ENCODE measurements around the gene CNOT4.

The CNOT4 gene

GRCh38 chr7:135406918-135407317 is 103.0 kb downstream of the CNOT4 start:
- DNase-seq (ENCODE audit: low read depth in 1 of 2, low spot score in 1 of 2), result no peak

- DNase-seq (ENCODE audit: low read depth in 1 of 2, low spot score in 1 of 2), result no peak
Observed at GRCh38 chr7:135405969-135406368, 103.9 kb downstream of the CNOT4 start.

- no peak for DNase-seq (ENCODE audit: low read depth in 1 of 2, low spot score in 1 of 2)
Observed at GRCh38 chr7:135403302-135403701, 106.6 kb downstream of the CNOT4 start.

GRCh38 chr7:135397689-135398088 is 112.2 kb downstream of the CNOT4 start:
- no peak for DNase-seq (ENCODE audit: low read depth in 1 of 2, low spot score in 1 of 2)

GRCh38 chr7:135392701-135393100 is 117.2 kb downstream of the CNOT4 start:
- DNase-seq (ENCODE audit: low read depth in 1 of 2, low spot score in 1 of 2), result no peak

- no peak for DNase-seq (ENCODE audit: low read depth in 1 of 2, low spot score in 1 of 2)
Observed at GRCh38 chr7:135391514-135391913, 118.4 kb downstream of the CNOT4 start.

DNA sequence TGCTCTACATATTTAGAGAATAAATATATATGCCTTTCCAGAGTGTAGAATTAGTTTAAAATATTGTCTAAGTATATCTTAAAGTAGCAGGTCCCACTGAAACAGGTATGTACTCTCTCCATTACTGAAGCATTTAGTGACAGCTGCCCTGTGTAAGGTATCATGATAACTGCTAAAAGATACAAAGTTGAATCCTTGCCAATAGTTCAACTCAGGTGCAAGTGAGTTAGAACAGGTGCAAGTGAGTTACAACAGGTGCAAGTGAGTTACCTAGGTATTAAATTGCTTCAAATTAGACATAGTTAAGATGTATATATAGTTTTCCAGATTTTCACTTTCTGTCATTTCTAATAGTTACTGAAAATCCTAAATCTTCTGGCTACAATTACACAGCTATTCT is 119.1 kb downstream of the CNOT4 start:
- no peak for DNase-seq (ENCODE audit: low read depth in 1 of 2, low spot score in 1 of 2)

GRCh38 chr7:135389971-135390370 is 119.9 kb downstream of the CNOT4 start:
- DNase-seq (ENCODE audit: low read depth in 1 of 2, low spot score in 1 of 2), result no peak

- no peak for DNase-seq (ENCODE audit: low read depth in 1 of 2, low spot score in 1 of 2)
Observed at GRCh38 chr7:135388616-135389015, 121.3 kb downstream of the CNOT4 start.

GRCh38 chr7:135386776-135387175 is 123.1 kb downstream of the CNOT4 start:
- DNase-seq (ENCODE audit: low read depth in 1 of 2, low spot score in 1 of 2), result no peak

- DNase-seq (ENCODE audit: low read depth in 1 of 2, low spot score in 1 of 2), result no peak
Observed at GRCh38 chr7:135386181-135386580, 123.7 kb downstream of the CNOT4 start.

DNA sequence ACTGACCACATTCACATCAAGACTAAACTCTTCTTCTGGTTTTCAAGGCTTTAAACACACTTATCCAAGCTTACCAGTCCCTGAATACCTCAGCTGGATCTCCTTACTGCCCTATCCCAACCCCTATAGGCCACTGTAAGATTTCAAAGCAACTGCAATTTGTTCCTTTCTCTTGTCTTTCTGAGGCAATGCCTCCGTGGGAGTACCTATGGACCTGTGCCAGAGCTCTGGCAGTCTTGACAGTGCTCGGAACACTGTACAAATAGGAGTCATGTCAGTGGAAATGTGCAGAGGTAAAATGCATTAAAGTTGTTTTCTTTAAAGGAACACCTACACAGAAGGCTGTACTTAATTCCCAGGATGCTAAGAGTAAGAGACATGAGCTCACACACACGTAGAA is 124.7 kb downstream of the CNOT4 start:
- no peak for DNase-seq (ENCODE audit: low read depth in 1 of 2, low spot score in 1 of 2)

DNA sequence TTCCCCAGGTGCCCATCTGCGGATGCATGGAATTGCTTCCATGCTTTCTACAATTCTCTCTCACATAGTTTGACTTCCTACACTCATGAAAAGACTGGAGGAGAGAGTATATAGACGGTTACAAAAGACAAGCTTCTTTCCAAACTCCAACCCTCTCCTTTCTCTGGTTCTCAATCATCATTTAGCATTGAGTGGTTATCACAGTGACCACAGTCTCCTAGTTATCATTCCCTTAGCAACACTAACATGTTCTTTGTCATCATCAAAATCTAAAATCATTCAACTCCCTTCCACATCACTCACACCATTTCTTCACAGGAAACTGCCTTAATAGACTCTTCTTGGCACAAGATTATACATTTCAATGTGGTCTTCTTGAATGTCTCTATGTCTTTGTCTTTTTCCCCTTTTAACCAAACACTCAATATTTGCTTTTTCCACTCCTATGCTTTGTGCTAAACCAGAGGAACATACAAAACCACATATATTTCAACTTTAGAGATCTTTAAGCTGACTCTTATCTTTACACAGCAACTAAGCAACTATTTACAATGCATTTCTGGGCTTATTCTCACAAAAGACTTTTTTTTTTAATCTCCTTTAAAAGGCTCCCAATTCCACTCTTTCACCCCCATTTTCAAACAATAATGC is 126.3 kb downstream of the CNOT4 start:
- no peak for DNase-seq (ENCODE audit: low read depth in 1 of 2, low spot score in 1 of 2)

- DNase-seq (ENCODE audit: low read depth in 1 of 2, low spot score in 1 of 2), result no peak
Observed at GRCh38 chr7:135382173-135382572, 127.7 kb downstream of the CNOT4 start.

- no peak for DNase-seq (ENCODE audit: low read depth in 1 of 2, low spot score in 1 of 2)
Observed at GRCh38 chr7:135381369-135381768, 128.5 kb downstream of the CNOT4 start.

GRCh38 chr7:135380351-135380750 is 129.6 kb downstream of the CNOT4 start:
- DNase-seq (ENCODE audit: low read depth in 1 of 2, low spot score in 1 of 2), result no peak

DNA sequence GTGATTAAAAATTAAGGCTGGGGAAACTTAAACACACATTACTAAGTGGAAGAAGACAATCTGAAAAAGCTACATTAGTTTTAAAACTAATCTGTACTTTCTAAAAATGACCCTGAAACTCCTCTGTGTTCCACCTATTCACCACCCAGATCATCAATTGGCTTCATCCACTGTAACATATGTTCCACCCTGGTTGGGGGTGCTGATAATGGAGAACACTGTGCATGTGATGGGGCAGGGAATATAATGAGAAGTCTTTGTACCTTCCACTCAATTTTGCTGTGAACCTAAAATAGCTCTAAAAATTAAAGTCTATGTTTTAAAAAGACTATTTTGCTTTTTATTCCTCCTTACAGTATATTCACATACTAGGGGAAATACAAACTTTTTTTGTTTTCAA is 132.7 kb downstream of the CNOT4 start:
- DNase-seq (ENCODE audit: low read depth in 1 of 2, low spot score in 1 of 2), result no peak

GRCh38 chr7:135375908-135376699 is 133.8 kb downstream of the CNOT4 start:
- no peak for DNase-seq (ENCODE audit: low read depth in 1 of 2, low spot score in 1 of 2)

DNA sequence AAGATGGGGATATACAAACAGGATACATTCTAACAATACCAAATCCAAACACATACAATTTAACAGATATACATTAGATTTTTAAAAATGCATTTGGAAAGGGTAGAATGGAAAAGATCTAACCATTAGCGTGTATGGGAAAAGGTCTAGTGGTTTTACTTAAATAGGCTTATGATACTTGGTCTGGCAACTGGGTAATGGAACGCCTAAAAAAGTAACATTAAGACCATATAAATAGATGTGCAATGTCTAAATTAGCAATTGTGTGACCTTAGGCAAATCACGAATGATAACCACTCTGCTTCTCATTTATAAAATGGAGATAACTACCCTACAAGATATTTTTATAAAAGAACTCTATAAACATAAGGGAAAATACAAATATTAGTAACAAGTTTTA is 135.2 kb downstream of the CNOT4 start:
- no peak for DNase-seq (ENCODE audit: low read depth in 1 of 2, low spot score in 1 of 2)

DNA sequence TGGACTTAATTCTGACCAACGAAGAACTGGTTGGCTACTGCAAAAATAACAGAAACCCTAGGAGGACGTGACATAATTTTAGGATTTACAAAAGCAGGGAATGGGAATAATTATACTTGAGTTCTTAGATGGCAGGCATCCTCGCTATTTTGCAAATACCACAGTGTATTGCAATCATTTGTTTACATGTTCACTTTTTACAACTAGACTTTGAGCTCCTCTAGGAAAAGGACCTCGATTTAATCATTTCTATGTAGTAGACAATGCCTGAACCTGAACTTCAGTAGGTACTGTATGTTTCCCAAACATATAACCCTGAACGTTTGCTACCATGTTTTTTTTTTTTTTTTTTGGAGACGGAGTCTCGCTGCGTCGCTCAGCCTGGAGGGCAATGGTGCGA is 137.7 kb downstream of the CNOT4 start:
- no peak for DNase-seq (ENCODE audit: low read depth in 1 of 2, low spot score in 1 of 2)

DNA sequence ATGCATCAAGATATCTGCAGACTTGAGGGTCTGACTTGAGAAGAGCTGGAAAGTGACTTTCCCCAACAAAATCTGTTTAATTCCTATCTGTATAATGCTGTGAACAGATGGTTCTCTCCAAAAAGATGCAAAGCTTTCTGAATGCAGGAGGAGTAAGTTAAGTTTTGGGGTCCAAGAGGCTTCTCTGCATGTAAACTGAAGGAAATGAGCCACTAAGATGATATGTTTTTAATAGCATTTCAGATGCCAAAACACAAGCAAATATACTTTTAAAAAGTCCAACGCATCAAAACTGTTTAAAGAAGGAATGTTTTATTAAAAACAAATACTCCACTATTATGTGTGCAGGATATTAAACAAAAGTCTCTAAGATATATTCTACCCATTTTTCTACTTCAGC is 139.2 kb downstream of the CNOT4 start:
- no peak for DNase-seq (ENCODE audit: low read depth in 1 of 2, low spot score in 1 of 2)

DNA sequence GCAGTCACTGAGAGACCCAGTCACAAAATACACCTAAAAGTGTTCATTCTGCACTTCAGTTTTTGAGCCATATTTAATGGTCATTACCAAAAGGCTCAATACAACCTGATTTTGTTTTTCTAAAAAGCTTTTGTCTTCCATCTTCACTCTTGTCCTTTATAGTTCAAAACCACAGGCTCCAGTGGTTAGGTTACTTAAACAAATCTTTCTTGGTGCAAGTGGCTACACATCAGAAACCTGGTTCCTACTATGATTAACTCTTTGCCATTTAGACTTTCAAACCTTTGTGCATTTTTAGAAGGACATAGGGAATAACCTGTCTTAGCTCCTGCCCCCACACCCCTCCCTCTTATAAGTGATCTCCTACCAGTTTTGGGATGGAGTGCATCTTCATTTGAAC is 140.5 kb downstream of the CNOT4 start:
- DNase-seq (ENCODE audit: low read depth in 1 of 2, low spot score in 1 of 2), result no peak

All from activated T-helper 1 cell treated with anti-CD3 and anti-CD28 coated beads, Interleukin-2, amount 50 U/mL, for 16 hours (primary cell).